Hepatic stellate cell (primary cell): ENCODE results near the gene USP32.

Source experiments
- DNase-seq: peaks from one replicate; pipeline ENCODE4 v3.0.0; 2011; ENCODE audit warnings: low spot score

The USP32 gene

GRCh38 chr17:60155815-60156214 is 236.1 kb downstream of the USP32 start:
- no peak for DNase-seq

DNA sequence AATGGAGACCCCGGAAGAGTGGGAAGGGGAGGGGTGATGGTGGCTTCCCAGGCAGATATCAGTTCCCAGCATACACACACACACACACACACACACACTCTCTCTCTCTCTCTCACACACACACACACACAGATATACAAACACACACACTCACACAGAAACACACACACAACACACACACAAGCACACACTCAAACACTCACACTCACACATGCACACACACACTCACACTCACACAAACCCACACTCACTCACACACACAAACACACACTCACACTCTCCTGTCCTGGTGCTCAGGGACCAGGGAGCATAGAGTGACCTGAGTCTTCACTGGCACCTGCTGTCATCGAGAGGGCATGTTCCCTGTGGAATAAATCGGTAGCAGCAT is 236.5 kb downstream of the USP32 start:
- no peak for DNase-seq

DNA sequence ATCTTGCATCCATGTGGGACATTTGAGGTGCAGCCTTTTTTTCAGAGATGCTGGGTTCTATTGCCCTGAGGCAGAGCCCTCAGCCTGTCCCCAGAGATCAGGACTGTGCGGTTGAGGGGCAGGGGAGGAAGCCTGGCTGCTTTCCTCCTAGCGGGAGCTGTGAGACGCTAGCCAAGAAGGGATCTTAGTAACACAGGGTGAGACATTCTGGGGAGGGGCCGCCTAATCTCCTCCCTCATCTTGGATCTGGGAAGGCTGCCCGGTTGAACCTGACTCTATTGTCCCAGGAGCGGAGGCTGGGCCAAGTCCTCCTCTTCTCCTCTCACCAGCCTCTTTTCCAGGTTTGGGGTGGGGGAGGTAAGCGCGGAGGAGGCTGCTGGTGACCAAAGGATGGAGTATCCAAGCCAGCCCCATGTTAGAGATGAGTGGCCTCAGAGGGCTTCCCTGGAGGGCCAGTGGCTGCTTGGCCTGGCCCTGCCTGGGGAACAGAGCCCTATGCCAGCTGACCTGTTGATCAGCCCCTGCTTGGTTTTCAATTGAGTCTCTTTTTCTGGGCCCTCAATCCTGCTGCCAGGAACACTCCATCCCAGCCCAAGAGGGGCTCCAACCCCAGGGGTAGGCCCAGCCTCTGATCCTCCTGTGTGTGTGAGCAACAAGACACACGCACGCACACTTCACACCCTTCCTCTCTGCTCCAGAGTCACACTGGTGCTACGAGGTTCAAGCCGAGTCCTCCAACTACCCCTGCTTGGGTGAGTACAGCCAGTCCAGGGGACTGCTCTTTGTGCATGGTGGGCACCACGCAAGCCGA is 237.1 kb downstream of the USP32 start:
- DNase-seq = peak; percentile 67

GRCh38 chr17:60153606-60154390 is 238.1 kb downstream of the USP32 start:
- no peak for DNase-seq

DNA sequence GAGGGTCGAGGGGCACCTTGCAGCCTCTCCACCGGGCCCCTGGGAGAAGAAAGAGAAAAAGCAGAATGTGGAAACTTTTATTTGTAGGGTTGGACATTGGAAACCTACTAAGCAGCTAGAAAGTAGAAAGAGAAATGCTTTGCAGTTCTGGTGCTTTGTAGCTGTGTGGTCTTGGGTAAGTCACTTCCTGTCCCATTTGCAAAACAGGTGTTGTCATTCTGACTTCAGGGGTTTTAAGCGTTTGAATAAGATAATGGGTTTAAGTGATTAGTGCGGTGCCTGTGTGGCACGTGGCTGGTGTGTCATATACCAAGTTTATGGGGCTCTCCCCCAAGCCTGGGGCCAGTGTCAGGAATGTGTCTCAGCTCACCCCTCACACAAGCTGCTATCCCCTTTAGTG is 240.6 kb downstream of the USP32 start:
- DNase-seq = no peak

DNA sequence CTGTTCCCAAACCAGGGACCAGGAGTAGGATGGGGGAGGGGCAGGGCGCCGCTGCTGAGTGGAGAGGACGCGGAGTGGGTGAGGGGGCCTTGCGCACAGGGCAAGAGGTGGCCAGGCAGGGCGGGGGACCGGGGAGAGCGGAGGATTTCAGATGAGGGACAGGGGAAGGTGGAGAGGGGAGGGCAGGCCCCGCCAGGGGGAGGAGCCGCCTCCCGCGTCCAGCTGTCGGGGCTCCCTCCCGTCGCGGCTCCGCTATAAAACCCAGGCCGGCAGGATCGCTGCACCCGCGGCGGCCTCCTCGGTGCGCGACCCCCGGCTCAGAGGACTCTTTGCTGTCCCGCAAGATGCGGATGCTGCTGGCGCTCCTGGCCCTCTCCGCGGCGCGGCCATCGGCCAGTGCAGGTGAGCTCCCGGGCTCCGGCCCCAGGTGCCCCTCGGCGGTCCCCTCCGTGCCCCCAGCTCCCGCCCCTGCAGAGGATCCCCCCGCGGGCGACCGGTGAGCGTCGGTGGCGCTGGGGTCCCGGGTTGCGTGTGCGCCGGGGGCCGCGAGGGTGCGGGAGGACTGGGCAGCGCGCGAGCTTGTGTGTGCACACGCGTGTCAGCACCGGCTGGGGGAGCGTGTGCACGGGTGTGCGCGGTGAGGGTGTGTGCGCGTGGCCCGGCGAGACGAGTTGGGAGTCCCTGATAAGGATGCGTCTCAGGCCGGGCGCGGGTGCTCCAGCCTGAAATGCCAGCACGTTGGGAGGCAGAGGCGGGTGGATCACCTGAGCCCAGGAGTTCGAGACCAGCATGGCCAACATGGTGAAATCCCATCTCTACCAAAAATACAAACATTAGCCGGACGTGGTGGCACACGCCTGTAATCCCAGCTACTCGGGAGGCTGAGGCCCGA is 242.0 kb downstream of the USP32 start, which contains the start of gene CA4:
TSS of gene CA4 (plus strand) at position 283 of the 892 bp plus-strand sequence. CDS start at position 345, 62 bp downstream.
- no peak for DNase-seq

GRCh38 chr17:60148373-60148772 is 243.6 kb downstream of the USP32 start:
- DNase-seq = no peak

DNA sequence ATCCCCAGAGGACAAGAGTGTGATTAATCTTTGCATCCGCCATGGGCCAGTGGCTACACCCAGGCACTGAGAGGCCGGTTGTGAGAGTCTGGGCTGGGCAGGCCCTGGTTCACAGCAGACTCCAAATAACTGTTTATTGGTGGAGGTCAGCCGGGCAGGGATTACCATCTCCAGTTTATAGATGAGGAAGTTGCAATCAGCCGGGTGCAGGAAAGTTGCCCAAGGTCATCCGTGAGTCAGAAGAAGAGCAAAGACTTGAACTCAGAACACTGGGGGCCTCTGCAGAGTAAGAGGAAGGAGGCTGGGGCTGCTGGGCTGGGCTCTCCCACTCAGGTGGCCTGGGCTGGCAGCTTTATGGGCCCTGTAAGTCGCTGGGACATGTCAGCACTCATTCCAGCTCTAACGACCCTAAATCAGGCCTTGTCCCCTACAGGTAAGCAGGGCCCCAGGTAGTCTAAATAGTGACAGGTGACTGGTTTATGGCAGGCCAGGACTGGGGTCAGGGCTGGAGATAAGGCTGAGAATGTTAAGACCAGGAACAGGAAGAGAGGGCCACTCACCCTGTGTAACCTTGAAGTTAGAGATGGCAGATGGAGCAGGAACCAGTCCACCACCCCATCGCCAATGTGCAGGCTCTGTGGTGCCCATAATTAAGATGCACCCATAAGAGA is 244.2 kb downstream of the USP32 start:
- no peak for DNase-seq

- DNase-seq = no peak
Observed at GRCh38 chr17:60146206-60146605, 245.7 kb downstream of the USP32 start.

DNA sequence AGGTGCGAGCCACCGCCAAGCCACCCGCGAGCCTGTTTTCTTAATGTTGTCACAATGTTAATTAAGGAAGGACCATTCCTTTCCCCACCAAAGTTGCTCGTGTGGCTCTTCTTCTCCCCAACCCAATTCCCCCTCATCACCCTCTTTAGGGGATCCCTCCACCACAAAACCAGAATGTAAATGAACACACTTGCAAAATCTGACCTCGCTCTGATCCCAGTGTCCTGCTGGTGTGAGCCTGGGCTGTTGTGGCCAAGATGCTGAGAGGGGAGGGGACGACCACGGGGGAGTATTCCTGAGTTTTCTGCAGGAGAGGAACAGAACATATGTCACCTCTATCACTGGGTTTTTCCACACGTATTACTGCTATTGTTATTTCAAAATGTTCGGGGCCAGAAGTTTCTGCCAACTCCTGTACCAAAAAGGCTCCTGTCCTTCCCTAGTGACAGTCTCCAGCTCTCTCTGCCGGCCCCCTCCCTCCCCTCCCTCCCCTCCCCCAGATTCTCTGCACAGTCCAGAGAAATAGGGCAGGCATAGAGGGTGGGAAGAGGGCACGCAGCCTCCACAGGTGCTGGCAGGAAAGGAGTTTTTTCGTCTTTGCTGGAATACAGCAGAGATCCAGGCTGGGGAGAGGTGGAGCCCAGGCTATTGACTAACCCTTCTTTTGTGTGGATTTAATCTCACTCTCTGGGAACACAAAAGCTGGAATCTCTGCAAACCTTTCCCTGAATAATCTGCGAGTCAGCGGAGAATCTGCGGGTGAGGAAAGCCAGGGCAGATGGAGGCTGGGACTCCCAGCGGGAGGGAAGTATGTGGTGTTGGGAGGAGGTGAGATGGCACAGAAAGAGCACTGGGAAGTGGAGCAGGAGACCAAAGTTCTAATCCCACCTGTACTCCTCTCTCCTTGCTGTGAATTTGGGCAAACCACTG is 246.7 kb downstream of the USP32 start:
- DNase-seq = no peak

- peak; percentile 75 for DNase-seq
Observed at GRCh38 chr17:60142872-60143499, 248.9 kb downstream of the USP32 start.

DNA sequence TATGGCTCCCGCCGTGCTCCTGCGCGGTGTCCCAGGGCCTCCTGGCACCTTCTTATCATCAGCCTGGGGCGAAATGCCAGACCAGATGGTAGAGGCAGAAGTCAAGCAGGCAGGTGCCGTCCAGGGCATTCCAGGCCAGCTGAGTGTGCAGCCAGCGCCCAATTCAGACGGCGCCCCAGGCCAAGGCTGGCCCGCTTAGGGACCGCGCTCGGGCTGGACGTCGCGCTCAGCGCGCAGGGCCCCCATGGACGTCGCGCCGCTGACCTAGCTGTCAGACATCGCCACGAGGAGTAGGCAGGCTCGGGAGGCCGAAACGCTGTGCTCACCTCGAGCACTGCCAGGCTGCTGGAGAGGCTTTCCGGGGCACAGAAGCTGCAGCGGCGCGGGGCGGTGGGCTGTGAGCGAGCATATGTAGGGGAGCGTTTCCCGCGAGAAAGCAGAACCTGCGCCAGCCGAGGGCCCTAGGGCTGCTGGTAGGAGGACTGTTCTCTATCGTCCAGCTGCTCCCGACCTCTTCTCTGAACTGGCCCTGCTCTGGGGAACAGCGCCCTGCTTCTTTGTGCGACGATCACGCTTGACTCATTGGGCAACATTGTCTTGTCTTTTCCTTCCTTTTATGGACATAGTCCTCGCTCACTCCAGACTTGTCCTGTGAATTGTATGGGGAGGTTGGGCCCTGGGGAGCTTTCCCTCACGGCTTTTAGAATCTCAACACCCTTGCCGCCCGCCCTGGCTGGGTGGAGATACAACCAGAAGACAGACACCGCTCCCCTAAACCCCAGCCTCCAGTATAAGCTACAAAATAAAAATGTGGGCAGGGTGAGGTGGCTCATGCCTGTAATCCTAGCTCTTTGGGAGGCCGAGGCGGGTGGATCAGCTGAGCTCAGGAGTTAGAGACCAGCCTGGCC is 250.6 kb downstream of the USP32 start:
- DNase-seq = no peak

DNA sequence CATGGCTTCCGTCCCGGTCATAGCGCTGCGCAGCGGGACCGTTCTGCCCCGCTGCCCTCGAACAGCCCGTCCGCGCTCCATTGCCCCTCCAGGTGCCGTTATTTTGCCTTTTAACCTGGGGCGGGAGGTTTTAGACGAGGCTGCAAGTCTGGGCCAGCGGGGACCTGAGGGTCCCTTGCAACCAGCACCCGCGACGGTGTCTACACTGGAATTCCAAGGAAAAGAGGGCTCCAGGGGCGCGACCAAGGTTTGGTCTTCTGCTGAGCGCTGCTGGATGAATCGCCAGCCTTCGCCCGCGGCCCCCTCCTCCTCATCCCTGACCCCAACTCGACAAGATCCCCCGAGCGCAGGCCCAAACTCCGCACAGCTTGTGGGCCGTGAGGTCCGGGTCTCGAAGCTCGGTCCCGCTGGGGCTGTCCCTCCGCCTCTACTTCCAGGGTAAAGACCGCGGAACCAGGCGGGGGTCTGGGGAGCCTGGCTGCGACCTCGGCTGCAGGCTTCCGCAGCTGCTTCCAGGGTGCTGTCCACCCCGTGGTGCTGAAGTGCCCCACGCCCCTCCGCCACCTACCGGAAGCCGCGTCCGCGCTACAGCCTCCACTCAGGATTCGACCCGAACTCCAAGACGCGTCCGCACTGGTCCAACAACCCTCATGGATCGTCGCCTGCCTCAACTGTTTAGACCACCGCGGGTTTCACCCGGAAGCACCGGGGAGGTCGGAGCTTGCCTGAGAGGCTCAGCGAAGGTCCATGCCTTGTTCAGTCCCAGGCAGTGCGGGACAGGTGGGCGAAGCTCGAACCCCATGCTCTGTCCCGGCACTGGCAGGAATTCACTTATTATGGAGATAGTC is 252.3 kb downstream of the USP32 start:
- peak; percentile 84 for DNase-seq

- DNase-seq = no peak
Observed at GRCh38 chr17:60138769-60139437, 253.0 kb downstream of the USP32 start.

GRCh38 chr17:60137731-60138130 is 254.2 kb downstream of the USP32 start:
- no peak for DNase-seq

DNA sequence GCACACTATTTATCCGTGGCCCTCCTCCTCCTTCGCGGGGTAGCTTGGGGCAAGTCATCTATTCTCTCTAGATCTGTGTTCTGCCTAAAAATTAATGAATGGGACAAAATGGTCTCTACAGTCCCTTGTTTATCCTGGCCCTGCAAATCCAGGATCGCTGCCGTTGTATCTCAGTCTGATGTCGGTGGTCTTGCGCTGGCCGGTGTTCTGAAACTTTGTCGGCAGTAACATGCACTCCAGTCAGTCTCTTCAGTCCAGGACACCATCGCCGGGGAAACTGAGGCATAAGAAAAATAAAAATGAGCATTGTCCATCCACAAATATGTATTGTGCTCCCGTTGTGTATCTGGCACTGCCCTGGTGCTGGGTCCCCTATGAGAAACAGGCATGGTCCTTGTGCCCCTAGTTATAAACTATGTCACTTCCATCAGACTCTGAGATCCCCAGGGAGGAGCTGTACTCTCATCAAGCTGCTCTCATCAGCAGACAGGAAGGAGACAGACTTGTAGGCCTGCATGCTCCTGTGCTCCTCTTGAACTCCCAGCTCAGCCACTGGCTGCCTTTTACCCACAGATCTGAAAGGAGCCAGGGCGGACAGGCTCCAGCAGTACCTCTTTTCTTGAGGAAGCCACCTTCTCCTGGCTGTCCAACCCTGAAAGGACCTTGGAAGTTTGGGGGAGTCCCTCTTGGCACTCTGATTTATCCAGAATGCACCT is 255.8 kb downstream of the USP32 start:
- DNase-seq = no peak
